NCI-H1694 treated with DMSO at 0.1 percent for 48 hours (cell line): ENCODE data around the gene LMBRD1.
A peak's percentile ranks its signal among the peaks of the same experiment; 100 is the strongest.
"Not testable (repeated sequence)": the region's sequence is repeated elsewhere in the genome, so short reads cannot be mapped to it uniquely, and the experiment has no call there.

Experiments
- DNase-seq: peaks from one replicate; lab custom pipeline; 2025; lab: John Stamatoyannopoulos, UW

LMBRD1 gene

DNA sequence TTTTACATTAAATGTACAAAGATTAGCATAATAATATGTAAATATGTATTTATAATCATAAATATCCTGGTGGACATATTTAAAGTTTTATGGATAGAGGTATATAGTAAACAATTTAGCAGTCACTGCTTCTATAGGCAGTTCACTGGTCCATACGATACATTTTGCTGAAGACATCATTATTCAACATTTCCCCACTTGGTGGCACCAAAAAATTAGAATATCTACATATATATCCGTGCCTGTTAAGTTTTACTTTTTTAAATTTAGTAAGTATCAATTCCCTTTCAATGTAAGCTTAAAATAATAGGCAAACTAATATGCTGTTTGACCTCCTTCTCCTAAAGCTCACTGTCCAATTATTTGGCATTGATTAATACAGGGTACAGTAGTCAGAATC is 64.2 kb downstream of the LMBRD1 start:
- DNase-seq = peak; percentile 23

DNA sequence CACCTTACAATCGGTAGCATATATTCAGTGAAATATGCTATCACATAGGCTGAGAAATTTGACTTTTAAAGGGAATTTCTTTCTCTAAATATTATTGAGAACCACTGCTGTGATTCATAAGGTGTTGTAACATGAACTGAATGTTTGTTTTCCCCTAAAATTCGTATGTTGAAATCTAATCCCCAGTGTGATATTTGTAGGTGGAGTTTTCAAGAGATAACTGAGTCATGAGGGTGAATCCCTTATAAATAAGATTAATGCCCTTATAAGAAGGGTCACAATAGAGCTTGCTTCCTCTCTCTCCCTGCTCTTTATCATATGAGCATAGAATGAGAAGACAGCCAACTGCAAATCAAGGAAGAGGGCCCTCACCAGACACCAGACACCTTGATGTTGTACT is 64.8 kb downstream of the LMBRD1 start:
- no peak for DNase-seq

DNA sequence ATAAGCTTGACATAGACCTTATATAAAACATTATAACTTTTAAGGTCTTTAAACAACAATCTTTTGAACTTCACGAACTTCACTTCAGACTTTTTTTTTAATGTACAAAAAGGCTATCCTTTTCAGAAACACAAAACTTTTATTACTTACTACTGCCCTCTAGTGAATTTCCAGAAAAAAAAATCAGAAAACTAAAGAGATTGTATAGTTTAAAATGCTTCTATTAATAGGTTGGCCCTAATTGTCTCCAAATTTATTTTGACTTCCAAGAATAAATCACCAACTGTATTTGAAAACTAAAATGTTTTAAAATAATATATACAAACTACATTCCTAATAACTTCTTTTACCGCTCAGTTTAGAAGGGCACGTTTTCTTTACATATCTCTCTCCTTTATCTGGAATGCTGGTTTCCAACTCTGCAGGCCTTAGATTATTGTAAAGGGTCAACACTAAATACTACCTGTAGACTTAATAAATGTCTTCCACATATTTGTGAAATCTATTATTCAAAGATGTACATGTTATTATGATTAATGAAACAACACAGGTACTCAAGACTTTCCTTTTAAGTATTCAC is 66.8 kb downstream of the LMBRD1 start:
- DNase-seq = peak; percentile 47

DNA sequence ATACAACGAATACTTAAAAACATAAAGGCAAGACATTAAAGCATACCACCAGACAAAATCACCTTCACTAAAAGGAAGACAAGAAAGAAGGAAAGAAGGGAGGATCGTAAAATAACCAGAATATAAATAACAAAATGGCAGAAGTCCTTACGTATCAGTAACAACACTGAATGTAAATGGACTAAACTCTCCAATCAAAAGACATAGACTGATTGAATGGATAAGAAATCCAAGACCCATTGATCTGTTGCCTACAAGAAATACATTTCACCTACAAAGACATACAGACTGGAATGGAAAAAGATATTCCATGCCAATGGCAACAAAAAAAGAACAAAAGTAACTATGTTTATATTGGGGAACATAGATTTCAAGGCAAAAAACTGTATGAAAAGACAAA is 74.1 kb downstream of the LMBRD1 start:
- no peak for DNase-seq

DNA sequence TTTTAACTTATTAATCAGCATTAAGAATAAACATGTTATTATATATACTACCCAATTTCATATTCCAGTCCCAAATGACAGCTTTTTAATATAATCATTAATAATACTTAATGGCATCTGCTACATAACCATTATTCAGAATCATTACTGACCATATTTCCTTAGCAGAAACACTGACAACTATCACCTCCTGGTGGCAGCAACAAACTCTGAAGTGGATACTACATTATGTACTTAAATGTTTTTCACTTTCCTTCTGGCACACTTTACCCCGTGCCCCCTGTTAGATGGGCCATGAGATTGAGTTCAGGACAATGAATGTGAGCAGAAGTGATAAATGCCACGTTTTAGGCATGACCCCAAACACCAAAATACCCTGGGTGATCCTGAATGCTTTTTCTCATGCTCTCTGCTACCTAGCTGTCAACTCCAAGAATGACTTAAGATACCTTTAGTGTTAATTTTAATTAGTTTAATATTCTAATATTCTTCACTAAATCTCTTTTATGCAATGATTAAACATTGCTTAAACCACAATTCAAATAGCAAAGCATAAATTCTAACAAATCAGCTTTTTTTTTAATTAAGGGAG is 77.1 kb downstream of the LMBRD1 start:
- peak; percentile 44 for DNase-seq

DNA sequence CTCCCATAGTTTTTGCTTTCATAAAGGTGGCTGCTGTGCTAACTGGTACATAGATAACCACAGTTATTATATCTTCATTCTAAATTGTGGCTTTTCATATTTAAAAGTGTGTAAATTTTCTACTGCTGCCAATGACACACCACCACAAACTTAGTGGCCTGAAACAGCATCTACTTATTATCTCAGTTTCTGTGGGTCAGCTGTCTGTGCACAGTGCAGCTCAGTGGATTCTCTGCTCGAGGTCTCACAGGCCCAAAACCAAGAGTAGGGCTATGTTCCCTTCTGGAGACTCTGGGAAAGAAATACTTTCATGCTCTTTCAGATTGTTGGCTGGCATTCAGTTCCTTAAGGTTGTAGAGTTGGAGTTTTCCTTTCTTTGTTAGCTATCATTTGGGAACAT is 90.1 kb downstream of the LMBRD1 start:
- DNase-seq = no peak

DNA sequence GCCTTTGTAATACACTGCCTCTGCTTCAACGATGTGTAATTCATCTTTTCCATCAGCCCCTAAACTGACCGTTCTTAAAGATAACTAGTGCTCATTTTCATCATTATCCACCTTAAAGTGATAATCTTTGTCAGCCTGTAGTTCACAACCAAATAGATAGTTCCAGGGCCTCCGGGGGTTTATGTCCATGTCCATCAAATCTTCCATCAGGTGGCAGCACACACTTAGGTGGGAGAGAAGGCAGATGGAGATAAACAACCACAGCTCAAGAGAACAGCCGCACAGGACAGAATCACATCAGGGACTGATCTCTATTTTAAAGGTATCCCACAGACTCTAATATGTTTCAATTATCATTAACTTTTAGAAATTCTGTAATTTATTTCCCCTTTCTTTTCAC is 90.9 kb downstream of the LMBRD1 start:
- DNase-seq = no peak

DNA sequence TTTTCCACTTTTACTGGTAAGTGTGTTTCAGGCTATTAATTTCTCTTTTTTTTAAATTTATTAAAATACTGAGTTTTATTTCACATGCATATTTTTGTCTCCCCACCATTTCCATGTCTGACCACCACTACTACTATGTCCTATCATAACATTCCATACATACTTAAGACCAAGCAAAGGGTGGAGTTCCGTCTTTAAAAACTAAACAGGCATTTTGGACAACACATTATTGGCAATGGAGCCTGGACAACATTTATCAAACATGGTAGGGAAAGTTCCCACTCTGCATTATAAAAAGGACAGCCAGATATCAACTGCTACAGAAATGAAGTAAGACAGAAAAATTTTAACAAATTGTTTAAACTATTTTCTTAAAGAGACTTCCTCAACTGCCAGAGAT is 91.9 kb downstream of the LMBRD1 start:
- DNase-seq = no peak

DNA sequence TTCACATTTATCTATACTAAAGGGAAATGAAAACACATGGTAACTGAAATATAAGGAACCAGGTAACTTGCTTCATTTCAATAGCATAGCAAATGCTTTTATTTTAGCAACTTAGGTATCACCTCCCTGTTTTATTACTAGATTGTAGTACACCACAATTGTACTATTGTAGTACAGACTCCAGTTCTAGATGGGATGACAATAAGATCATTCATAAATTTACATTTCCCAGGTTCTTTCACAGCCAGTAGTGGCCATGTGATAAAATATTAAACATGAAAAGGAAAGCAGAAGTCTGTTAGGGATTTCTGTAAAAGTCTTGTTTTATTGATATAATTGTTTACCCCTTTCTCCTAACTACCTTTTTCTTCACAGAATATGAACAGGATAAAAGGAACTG is 97.2 kb downstream of the LMBRD1 start:
- no peak for DNase-seq

DNA sequence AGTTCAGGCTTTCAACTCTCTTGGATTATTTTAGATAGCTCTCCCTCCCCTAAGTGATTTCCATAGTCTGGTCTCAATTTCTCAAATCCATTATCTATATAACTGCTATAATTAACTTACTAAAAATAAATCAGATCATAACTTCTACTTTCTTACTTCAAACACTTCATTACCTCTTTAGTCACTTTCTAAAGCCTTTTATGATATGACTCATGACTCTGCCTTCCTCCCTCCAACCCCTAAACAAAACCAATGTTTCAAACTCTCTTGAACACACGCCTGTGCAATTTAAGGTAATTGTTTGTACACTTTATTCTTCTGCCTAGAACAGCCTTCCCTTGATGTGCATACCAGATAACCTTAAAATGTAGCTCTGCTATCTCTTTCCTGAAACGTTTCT is 100.5 kb downstream of the LMBRD1 start:
- DNase-seq = no peak

DNA sequence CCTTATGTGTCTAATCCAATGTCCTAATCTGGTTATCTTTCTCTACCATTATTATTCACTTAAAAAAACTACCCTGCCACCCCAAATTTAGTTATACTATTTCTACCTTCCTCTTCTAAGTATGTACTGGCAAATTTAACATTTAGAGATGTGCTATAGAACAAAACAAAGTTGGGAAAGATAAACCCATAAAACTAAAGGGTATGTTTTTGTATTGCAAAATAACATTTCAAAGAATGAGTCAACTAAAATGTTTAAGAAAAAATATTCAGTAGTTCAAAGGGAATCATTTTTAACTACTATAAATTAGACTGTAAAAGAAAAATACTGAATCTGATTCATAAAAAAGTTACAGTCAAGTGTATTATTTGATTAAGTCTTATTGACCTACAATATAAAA is 103.0 kb downstream of the LMBRD1 start:
- no peak for DNase-seq

DNA sequence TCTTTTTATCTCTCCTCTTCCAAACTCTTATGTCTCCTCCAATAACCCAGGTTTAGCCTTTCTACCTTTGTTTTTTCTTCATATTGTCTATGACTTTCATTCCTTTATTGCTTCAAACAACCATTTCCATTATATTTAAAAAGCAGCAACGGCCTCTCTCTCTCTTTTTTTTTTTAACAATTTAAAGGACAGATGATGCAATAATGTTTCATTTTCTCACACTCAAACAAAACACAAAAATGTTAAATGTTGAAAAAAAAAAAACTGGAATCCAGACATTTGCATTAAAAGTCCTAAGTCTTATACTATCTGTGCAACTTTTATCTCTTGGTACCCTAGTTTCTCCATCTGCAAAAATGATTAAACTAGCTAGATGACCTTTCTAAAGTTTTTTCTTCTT is 105.8 kb downstream of the LMBRD1 start:
- DNase-seq = no peak

DNA sequence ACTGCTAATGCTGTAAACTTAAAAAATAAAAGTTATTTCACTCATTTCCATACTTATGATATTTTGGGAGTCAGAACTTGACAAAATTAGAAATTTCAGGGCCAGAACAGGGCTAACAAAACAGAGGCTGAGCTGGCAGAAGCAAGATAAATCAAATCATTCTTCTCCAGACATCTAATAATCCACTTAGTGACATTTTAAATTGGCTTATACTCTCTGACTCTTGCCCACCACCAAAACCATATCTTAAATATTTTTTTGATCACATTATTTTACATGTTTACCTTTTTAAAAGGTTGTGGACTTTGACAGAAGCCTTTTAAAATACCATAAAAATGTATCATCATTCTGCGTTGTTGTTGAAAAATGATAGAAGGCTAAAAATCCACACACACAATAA is 116.5 kb downstream of the LMBRD1 start:
- DNase-seq = no peak

DNA sequence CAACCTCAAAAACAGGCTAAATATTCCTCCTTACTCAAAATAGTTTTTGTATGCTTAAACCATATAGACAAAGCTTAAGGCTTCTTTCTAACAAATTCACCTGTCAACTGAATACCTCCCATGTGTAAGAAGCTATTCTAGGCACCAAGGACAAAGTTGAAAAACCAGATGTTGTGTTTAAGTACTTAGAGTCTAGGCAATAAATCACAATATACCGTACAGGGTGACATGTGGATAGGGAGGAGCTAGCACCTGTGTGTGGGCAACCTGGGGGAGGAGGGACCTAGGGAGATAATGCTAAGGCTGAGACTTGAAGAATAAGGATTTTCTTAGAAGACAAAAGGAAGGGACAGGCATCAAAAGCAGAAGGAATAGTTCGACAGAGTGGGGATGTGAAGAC is 123.5 kb downstream of the LMBRD1 start:
- DNase-seq = no peak

DNA sequence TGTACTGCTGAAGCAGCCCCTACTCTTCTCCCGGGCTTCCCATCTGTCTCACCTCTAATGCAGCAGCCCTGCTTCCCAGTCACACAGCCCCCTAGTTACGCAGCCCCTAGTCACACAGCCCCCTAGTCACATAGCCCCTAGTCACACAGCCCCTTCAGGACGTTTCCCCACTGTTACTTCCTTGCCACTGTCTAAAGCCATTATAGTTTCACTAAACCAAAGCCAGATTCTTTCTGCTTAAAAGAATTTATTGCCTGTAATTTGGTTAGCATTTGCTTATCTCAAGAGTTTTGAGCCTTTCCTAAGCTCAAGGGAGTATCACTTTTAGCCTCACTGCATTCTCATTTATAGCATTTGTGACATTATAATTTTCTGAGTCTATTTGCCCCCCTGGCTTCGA is 127.9 kb downstream of the LMBRD1 start:
- peak; percentile 30 for DNase-seq

DNA sequence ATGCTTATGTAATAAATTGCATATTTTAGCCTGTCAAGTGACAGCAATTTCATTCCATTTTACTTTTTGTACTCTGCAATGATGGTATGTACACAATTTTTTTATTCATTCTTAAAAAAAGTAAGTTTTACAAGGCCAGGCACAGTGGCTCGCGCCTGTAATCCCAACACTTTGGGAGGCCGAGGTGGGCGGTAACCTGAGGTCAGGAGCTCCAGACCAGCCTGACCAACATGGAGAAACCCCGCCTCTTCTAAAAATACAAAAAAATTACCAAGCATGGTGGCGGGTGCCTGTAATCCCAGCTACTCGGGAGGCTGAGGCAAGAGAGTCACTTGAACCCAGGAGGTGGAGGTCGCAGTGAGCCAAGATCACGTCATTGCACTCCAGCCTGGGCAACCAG is 130.0 kb downstream of the LMBRD1 start:
- not testable (repeated sequence) for DNase-seq

DNA sequence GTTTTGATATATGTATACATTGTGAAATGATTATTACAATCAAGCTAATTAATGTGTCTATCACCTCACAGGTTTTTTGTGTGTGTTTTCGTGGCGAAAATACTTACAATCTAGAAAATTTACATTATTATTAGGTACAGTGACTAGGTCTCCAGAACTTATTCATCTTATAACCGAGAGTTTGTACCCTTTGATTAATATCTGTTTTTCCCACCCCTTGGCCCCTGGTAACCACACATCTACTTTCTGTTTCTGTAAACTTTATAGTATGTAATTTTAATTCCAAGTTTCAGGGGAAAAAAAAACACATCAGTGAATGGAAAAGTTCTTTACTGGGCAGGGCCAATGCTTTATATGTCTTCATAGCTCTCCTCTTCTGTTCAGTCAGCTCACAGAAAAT is 131.4 kb downstream of the LMBRD1 start:
- DNase-seq = no peak

DNA sequence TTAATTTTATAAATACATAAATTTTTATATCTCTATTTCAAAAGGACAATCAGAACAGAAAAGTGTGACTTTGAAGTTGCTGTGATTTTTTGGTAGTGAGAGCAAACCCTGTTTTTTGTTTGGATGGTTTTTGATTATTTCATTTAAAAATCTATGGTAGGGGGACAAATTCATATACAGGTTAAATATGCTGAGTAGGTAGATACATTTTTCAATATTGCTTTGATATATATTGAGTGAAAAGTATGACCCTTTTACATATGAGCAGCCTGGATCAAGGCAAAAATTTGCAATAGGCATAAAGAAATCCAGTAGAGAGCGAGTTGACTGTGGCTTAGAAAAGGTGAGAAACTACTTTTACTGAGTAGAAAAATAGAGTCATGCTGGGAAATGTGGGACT is 132.3 kb downstream of the LMBRD1 start:
- no peak for DNase-seq

DNA sequence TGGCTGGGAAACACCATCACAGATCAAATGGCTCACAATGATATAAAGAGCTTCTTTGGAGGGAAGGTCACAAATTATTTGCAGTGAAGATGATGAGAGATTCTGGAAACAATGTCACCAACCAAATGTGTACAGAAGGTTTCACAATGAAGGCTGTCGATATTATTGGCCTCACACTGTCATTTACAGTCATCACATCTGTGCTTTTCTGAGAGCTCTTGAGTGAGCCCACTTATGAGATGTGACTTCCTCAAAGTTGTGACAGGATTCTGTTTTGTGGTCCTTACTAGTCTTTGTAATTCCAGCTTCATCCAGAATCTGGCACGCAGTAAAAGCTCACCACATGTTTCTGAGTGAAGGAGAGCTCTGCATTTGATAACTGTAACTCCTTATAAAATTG is 133.6 kb downstream of the LMBRD1 start:
- no peak for DNase-seq

DNA sequence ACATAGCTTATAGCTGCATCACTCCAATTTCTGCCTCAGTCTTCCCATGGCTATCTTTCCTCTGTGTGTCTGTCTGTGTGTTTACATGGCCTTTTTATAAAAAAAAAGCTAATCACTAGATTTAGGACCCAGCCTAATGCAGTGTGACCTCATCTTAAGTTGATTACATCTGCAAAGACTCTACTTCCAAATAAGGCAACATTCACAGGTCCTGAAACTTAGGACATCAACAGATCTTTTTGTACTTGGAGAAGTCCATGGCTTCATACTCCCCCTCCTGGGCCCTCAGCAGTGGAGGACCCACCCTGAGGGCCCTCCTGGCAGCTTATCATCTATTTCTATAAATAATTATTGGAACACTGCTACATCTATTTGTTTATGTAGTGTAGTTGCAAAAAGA is 146.1 kb downstream of the LMBRD1 start:
- no peak for DNase-seq

DNA sequence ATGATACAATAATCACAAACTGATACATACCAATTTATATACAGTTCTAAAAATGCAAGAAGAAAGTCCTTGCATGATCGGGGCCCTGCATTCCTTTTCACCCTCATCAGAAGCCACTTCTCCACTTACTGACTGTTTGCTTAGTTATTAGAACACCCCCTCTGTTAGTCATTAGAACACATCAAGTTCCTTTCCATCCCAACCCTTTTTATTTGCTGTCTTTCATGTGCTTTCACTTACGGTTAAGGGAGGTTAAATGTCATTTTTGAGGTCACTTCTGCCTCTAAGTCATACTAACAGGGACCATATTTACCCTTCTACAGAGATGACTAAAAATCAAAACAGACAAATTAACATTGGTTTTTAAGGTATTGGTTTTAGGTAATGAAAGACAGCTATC is 149.1 kb downstream of the LMBRD1 start:
- DNase-seq = no peak

DNA sequence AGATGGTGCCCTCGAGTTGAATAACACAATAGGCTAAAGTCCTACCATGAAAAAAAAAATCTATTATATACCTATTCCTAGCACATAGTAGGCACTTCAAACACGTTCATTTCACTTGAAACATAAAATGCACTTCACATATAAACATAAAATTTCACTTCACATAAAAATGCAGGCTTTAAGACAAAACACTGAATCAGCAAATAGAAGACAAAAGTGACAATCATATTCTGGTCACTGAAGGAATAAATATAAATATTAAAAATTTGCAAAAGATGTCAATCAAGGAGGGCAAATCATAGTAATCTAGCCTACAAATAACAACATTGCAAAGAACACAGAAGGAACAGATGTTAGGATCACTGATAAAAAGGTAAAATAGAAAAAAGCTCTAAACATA is 153.1 kb downstream of the LMBRD1 start:
- DNase-seq = no peak

DNA sequence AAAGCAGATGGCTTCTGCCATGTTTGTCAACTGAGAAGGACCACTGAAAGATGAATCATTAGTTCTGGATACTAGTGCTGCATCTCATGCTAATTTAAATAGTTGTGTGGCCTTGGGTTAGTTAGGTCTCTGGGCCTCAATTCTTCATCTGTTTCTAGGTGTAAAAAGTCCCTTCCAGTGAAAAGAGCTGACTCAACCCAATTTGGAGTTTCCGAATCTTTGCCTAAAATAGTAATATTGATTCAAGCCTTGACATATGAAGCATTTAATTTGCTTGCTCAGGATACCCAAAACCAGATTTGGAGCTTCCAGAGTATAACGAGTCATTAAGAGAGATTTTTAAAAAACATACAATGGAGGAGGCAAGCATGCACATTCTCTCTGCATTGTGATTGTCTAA is 163.9 kb downstream of the LMBRD1 start:
- no peak for DNase-seq

DNA sequence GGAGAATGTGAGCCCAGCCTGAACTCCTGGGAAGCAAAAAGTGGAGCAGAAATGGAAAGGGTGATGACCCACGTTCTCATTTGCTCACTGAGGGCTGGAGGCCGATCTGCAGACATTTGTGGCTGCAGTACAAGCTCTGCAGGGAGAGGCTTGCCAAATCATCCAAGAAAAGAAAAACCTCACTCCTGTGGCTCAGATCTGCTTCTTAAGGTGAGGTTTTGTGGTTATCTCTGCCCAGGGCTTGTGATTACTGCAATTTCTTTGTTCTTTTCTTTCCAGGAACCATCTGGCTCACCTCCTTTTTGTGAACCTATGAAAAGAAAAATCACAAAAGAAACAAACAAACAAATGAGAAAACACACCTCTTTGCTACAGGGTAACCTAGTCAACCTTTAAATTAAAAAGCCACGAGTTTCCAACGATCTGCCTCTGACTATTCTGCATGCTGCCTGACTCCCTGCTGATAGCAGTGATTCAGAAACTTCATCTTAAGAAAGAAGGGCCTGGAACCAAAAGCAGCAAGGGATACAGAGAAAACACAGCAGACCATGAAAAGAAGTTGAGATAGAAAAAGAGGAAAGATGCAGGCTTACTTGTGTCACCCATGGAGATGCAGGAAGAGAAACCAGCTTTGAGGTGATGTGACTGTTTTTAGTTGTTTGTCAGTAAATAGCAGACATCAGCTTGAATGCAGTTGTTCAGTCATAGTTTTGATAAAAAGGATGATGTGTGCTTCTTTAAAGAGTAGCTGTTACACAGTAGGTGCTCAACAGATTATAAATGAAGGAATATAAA is 165.1 kb downstream of the LMBRD1 start:
- DNase-seq = no peak
